K562 (cell line): ENCODE data around the gene NINL. TPM values are rescaled to one million over a fixed set of nuclear protein-coding genes. Genes with fewer than 3 reads are reported as not detected.

Source experiments
- ARNT ChIP-seq, 2 experiments: fragments of 450-650 bp; IDR thresholded peaks; 2 replicates each; pipeline ENCODE4 v1.6.1; 2016; ENCODE audit warnings: mild to moderate bottlenecking in 1 of 2
- ETV5 ChIP-seq: sonication (generic); formaldehyde crosslinking; IDR thresholded peaks from 2 replicates; pipeline ENCODE4 v1.4.0; 2020; ENCODE audit warnings: low read depth, mild to moderate bottlenecking, missing genetic modification reagents
- JUNB ChIP-seq: fragments of 450-650 bp; formaldehyde crosslinking; conservative IDR thresholded peaks from 2 replicates; pipeline ENCODE4 v1.4.0; 2020; ENCODE audit warnings: mild to moderate bottlenecking
- MYC ChIP-seq, 2 experiments: fragments of 250-450 bp in 1 of 2; sonication (Bioruptor Pico) in 1 of 2; IDR thresholded peaks; 2 replicates each; pipeline versions ENCODE4 v1.5.1 to v1.6.1; 2012 to 2021; ENCODE audit warnings: low read depth in 2 of 2, borderline replicate concordance in 1 of 2, improper control_type of control experiment in 1 of 2, low read length in 1 of 2, mild to moderate bottlenecking in 1 of 2, moderate library complexity in 1 of 2
- RBBP5 ChIP-seq: fragments of 200-600 bp; sonication (generic); IDR thresholded peaks from 2 replicates; pipeline ENCODE4 v1.6.1; 2012; ENCODE audit warnings: borderline replicate concordance, mild to moderate bottlenecking, low read length, control low read depth, inconsistent platforms; ENCODE audit not compliant: insufficient read depth, poor library complexity, severe bottlenecking
- SMARCA5 ChIP-seq: fragments of 450-650 bp; IDR thresholded peaks from 2 replicates; pipeline ENCODE4 v1.6.1; 2016
- SMC3 ChIP-seq: conservative IDR thresholded peaks from 2 replicates; pipeline ENCODE4 v1.6.1; 2011; ENCODE audit warnings: low read depth, low read length, improper control_type of control experiment; ENCODE audit not compliant: insufficient read depth
- TAL1 ChIP-seq: fragments of 450-650 bp; IDR thresholded peaks from 2 replicates; pipeline ENCODE4 v1.6.1; 2016; ENCODE audit warnings: mild to moderate bottlenecking
- XRCC4 ChIP-seq: IDR thresholded peaks from one replicate; pipeline ENCODE4 v1.6.1; 2011; ENCODE audit not compliant: insufficient read depth, insufficient read length; ENCODE audit errors: extremely low read depth
- polyA plus RNA-seq, 8 experiments: library from polyadenylated mRNA; depleted of rRNA in 4 of 8; stranded (reverse) in 5 of 8; unstranded in 3 of 8; fragments of >200 nt; fragmentation: Nextera tagmentation in 2 of 8; fragmentation: Illumina TruSeq in 1 of 8; extraction: Ambion mirVana in 2 of 8; extraction: Trizol in 1 of 8; gene quantifications; 2 replicates each; pipeline versions ENCODE4 v1.2.1 to v1.2.3, GENCODE V29; 2011 to 2014; ENCODE audit warnings: inconsistent platforms in 1 of 8, missing spikeins in 1 of 8
- total RNA-seq, 7 experiments: library from RNA; depleted of rRNA in 6 of 7; stranded (reverse); fragments of >200 nt in 6 of 7; fragmentation: Illumina TruSeq in 2 of 7; extraction: Trizol in 2 of 7; gene quantifications; 2 replicates each; pipeline versions ENCODE4 v1.2.1 to v1.2.3, GENCODE V29; 2011 to 2021; ENCODE audit warnings: low replicate concordance in 1 of 7
- TF ChIP-seq, protein P1 (sequence below): fragments of 200-800 bp; sonication (Bioruptor generic); IDR thresholded peaks from 2 replicates; pipeline ENCODE4 v1.6.1; 2016; ENCODE audit warnings: missing genetic modification characterization, missing compliant biosample characterization
- TF ChIP-seq, protein P2 (sequence below): fragments of 250-450 bp; sonication (Bioruptor Pico); IDR thresholded peaks from 2 replicates; pipeline ENCODE4 v1.4.0; 2020
- TF ChIP-seq, protein P3 (sequence below), 2 experiments: fragments of 450-650 bp in 1 of 2; sonication (generic) in 1 of 2; formaldehyde crosslinking in 1 of 2; IDR thresholded peaks; 2 replicates each; pipeline versions ENCODE4 v1.7.1 to v1.9.0; 2016 to 2022; ENCODE audit warnings: inconsistent platforms in 1 of 2, mild to moderate bottlenecking in 1 of 2, missing genetic modification reagents in 1 of 2

NINL gene
- total and polyA plus RNA-seq, 9 of the 15 experiments (the other 6 are each of a cell fraction or from before 2014, with no cell fraction given) = 0.03 to 0.22 (median 0.05) TPM; not detected in 5

DNA sequence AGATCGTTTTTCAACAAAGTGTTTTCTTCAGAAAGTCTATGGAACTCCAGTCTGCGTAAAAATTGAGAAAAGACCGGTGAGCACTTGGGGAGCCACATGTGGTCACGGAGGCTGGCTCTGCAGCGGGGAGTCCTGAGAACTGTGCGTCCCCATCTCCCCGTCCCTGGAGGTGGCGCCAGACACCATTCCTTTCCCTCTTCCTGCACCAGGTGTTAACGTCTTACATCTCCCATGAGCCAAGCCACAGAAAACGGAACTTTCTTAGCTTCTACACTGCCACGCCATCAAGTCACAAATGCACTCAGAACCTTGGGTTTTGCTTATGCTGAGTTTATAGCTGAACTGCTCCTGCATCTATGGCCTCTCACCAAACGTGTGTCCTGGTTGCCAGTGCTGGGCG lies 115.3 kb downstream of the NINL start (continued):
- TF ChIP-seq ARNT (IDR thresholded peaks at IDR 0.05) (no peak), JUNB (no peak), SMARCA5 (no peak), ETV5 (no peak), MYC (IDR thresholded peaks at IDR 0.05; ENCODE audit: low read depth, low read length) (0 out of 2 replicates have a peak, but pooled peaks have one; percentile 18), MYC (CRISPR knock-in tag; IDR thresholded peaks at IDR 0.05; ENCODE audit: borderline replicate concordance, low read depth) (no peak), SMC3 (peak; percentile 69), XRCC4 (no peak), RBBP5 (no peak), TAL1 (no peak)
- TF ChIP-seq, protein P1, sequence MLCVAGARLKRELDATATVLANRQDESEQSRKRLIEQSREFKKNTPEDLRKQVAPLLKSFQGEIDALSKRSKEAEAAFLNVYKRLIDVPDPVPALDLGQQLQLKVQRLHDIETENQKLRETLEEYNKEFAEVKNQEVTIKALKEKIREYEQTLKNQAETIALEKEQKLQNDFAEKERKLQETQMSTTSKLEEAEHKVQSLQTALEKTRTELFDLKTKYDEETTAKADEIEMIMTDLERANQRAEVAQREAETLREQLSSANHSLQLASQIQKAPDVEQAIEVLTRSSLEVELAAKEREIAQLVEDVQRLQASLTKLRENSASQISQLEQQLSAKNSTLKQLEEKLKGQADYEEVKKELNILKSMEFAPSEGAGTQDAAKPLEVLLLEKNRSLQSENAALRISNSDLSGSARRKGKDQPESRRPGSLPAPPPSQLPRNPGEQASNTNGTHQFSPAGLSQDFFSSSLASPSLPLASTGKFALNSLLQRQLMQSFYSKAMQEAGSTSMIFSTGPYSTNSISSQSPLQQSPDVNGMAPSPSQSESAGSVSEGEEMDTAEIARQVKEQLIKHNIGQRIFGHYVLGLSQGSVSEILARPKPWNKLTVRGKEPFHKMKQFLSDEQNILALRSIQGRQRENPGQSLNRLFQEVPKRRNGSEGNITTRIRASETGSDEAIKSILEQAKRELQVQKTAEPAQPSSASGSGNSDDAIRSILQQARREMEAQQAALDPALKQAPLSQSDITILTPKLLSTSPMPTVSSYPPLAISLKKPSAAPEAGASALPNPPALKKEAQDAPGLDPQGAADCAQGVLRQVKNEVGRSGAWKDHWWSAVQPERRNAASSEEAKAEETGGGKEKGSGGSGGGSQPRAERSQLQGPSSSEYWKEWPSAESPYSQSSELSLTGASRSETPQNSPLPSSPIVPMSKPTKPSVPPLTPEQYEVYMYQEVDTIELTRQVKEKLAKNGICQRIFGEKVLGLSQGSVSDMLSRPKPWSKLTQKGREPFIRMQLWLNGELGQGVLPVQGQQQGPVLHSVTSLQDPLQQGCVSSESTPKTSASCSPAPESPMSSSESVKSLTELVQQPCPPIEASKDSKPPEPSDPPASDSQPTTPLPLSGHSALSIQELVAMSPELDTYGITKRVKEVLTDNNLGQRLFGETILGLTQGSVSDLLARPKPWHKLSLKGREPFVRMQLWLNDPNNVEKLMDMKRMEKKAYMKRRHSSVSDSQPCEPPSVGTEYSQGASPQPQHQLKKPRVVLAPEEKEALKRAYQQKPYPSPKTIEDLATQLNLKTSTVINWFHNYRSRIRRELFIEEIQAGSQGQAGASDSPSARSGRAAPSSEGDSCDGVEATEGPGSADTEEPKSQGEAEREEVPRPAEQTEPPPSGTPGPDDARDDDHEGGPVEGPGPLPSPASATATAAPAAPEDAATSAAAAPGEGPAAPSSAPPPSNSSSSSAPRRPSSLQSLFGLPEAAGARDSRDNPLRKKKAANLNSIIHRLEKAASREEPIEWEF = no peak
- TF ChIP-seq, protein P2, sequence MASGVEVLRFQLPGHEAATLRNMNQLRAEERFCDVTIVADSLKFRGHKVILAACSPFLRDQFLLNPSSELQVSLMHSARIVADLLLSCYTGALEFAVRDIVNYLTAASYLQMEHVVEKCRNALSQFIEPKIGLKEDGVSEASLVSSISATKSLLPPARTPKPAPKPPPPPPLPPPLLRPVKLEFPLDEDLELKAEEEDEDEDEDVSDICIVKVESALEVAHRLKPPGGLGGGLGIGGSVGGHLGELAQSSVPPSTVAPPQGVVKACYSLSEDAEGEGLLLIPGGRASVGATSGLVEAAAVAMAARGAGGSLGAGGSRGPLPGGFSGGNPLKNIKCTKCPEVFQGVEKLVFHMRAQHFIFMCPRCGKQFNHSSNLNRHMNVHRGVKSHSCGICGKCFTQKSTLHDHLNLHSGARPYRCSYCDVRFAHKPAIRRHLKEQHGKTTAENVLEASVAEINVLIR (CRISPR knock-in tag) = no peak
- TF ChIP-seq, protein P3, sequence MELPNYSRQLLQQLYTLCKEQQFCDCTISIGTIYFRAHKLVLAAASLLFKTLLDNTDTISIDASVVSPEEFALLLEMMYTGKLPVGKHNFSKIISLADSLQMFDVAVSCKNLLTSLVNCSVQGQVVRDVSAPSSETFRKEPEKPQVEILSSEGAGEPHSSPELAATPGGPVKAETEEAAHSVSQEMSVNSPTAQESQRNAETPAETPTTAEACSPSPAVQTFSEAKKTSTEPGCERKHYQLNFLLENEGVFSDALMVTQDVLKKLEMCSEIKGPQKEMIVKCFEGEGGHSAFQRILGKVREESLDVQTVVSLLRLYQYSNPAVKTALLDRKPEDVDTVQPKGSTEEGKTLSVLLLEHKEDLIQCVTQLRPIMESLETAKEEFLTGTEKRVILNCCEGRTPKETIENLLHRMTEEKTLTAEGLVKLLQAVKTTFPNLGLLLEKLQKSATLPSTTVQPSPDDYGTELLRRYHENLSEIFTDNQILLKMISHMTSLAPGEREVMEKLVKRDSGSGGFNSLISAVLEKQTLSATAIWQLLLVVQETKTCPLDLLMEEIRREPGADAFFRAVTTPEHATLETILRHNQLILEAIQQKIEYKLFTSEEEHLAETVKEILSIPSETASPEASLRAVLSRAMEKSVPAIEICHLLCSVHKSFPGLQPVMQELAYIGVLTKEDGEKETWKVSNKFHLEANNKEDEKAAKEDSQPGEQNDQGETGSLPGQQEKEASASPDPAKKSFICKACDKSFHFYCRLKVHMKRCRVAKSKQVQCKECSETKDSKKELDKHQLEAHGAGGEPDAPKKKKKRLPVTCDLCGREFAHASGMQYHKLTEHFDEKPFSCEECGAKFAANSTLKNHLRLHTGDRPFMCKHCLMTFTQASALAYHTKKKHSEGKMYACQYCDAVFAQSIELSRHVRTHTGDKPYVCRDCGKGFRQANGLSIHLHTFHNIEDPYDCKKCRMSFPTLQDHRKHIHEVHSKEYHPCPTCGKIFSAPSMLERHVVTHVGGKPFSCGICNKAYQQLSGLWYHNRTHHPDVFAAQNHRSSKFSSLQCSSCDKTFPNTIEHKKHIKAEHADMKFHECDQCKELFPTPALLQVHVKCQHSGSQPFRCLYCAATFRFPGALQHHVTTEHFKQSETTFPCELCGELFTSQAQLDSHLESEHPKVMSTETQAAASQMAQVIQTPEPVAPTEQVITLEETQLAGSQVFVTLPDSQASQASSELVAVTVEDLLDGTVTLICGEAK (IDR thresholded peaks at IDR 0.05) = no peak
- TF ChIP-seq, protein P3 (CRISPR knock-in tag; IDR thresholded peaks at IDR 0.05) = no peak
